Hepatocyte (in vitro differentiated cells): ENCODE results near the gene PIGC. TPM values are rescaled to one million over a fixed set of nuclear protein-coding genes. Genes with fewer than 3 reads are reported as not detected.

Experiments used
- DNase-seq: peaks from one replicate; pipeline ENCODE4 v3.0.0-alpha.2; 2016; ENCODE audit warnings: low spot score
- H2AFZ ChIP-seq: fragments of 200-600 bp; sonication (generic); 2 replicates; pipeline ENCODE4 v1.6.0; 2016; ENCODE audit warnings: antibody characterized with exemption, mild to moderate bottlenecking
- H3K27ac ChIP-seq: fragments of 200-600 bp; sonication (generic); 2 replicates; pipeline ENCODE4 v1.5.1; 2016; ENCODE audit warnings: mild to moderate bottlenecking
- H3K27me3 ChIP-seq: fragments of 200-600 bp; sonication (generic); 2 replicates; pipeline ENCODE4 v1.6.1; 2016
- H3K36me3 ChIP-seq: fragments of 200-600 bp; sonication (generic); replicated peaks from 2 replicates; pipeline ENCODE4 v1.5.1; 2016; ENCODE audit warnings: low read depth; ENCODE audit not compliant: insufficient read depth
- H3K4me1 ChIP-seq: fragments of 200-600 bp; sonication (generic); 2 replicates; pipeline ENCODE4 v1.5.1; 2016; ENCODE audit warnings: mild to moderate bottlenecking, moderate library complexity; ENCODE audit not compliant: insufficient read depth
- H3K4me2 ChIP-seq: fragments of 200-600 bp; sonication (generic); 2 replicates; pipeline ENCODE4 v1.6.0; 2016
- H3K4me3 ChIP-seq: fragments of 200-600 bp; sonication (generic); 2 replicates; pipeline ENCODE4 v1.5.1; 2016; ENCODE audit warnings: mild to moderate bottlenecking
- H3K79me2 ChIP-seq: fragments of 200-600 bp; sonication (generic); 2 replicates; pipeline ENCODE4 v1.6.0; 2017; ENCODE audit warnings: mild to moderate bottlenecking
- H3K9me2 ChIP-seq: fragments of 200-600 bp; sonication (generic); replicated peaks from 2 replicates; pipeline ENCODE4 v1.6.0; 2017; ENCODE audit warnings: mild to moderate bottlenecking; ENCODE audit not compliant: insufficient read depth
- H3K9me3 ChIP-seq: fragments of 200-600 bp; sonication (generic); 2 replicates; pipeline ENCODE4 v1.5.1; 2016; ENCODE audit warnings: low read depth, mild to moderate bottlenecking
- H4K20me1 ChIP-seq: fragments of 200-600 bp; sonication (generic); 2 replicates; pipeline ENCODE4 v1.6.0; 2016; ENCODE audit warnings: mild to moderate bottlenecking; ENCODE audit not compliant: insufficient read depth, poor library complexity, severe bottlenecking
- EZH2 ChIP-seq: fragments of 200-600 bp; sonication (generic); IDR thresholded peaks from 2 replicates; pipeline ENCODE4 v1.6.1; 2016; ENCODE audit warnings: antibody characterized with exemption, mild to moderate bottlenecking, borderline replicate concordance
- EZH2phosphoT487 ChIP-seq: fragments of 200-600 bp; sonication (generic); IDR thresholded peaks from one replicate; pipeline ENCODE4 v1.6.1; 2018; ENCODE audit warnings: antibody characterized with exemption, mild to moderate bottlenecking, low read depth, moderate library complexity; ENCODE audit not compliant: unreplicated experiment, severe bottlenecking
- WGBS: methylation state at CpG from one replicate; pipeline ENCODE4 v1.1.6; 2016; ENCODE audit warnings: low lambda C conversion rate; ENCODE audit errors: missing lambda C conversion rate; 5-methylcytosine and 5-hydroxymethylcytosine counted together
- polyA plus RNA-seq: library from polyadenylated mRNA; unstranded; fragments of >200 nt; fragmentation: Nextera tagmentation; extraction: Ambion mirVana; gene quantifications from 2 replicates; pipeline ENCODE4 v1.2.1, GENCODE V29; 2016
- total RNA-seq: library from RNA; depleted of rRNA; stranded (reverse); fragments of >200 nt; gene quantifications from 2 replicates; pipeline ENCODE4 v1.2.3, GENCODE V29; 2014
- TF ChIP-seq, protein P1 (sequence below): fragments of 200-600 bp; sonication (generic); IDR thresholded peaks from 2 replicates; pipeline ENCODE4 v1.5.1; 2016; ENCODE audit warnings: antibody characterized with exemption, mild to moderate bottlenecking; ENCODE audit not compliant: poor library complexity

The PIGC gene
- total and polyA plus RNA-seq, 2 experiments from 2014 or later = 42.0 to 47.0 TPM

DNA sequence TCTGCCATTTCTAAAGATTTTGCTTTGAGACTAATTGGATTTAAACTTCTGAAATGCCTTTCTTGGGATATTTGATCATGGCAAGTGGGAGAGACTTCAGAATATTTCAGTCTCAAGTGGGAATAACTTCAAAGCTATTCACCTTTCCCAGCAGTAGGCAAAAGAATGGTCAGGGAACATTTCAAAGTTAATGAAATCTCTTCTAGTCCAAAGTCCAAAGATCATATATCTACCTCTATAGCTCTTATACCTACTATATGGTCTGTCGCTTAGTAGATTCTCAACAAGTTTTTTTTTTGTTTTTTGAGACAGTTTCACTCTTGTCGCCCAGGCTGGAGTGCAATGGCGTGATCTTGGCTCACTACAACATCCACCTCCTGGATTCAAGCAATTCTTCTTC, 44.5 kb upstream of the PIGC start:
- no peak overlapping the region for H3K4me2 ChIP-seq
- H3K27ac ChIP-seq = peak overlapping the region; percentile 17
- H3K9me2 ChIP-seq = no peaks in the 10 kb centered on the region
- H3K4me3 ChIP-seq = no peak overlapping the region
- no peak overlapping the region for H2AFZ ChIP-seq
- H3K4me1 ChIP-seq = peaks cover 13% of the 10 kb centered on the region
- H3K9me3 ChIP-seq = no peaks in the 10 kb centered on the region
- no peaks in the 10 kb centered on the region for H3K27me3 ChIP-seq
- no peaks in the 10 kb centered on the region for H3K36me3 ChIP-seq
- no peaks in the 10 kb centered on the region for H4K20me1 ChIP-seq
- TF ChIP-seq, protein P1, sequence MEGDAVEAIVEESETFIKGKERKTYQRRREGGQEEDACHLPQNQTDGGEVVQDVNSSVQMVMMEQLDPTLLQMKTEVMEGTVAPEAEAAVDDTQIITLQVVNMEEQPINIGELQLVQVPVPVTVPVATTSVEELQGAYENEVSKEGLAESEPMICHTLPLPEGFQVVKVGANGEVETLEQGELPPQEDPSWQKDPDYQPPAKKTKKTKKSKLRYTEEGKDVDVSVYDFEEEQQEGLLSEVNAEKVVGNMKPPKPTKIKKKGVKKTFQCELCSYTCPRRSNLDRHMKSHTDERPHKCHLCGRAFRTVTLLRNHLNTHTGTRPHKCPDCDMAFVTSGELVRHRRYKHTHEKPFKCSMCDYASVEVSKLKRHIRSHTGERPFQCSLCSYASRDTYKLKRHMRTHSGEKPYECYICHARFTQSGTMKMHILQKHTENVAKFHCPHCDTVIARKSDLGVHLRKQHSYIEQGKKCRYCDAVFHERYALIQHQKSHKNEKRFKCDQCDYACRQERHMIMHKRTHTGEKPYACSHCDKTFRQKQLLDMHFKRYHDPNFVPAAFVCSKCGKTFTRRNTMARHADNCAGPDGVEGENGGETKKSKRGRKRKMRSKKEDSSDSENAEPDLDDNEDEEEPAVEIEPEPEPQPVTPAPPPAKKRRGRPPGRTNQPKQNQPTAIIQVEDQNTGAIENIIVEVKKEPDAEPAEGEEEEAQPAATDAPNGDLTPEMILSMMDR = no peak
- TF ChIP-seq EZH2 (no peak), EZH2phosphoT487 (no peak)
- WGBS = 91% methylated on average over 3 of the region's 3 CpGs
- no peak for DNase-seq
- H3K79me2 ChIP-seq = no peaks in the 10 kb centered on the region

DNA sequence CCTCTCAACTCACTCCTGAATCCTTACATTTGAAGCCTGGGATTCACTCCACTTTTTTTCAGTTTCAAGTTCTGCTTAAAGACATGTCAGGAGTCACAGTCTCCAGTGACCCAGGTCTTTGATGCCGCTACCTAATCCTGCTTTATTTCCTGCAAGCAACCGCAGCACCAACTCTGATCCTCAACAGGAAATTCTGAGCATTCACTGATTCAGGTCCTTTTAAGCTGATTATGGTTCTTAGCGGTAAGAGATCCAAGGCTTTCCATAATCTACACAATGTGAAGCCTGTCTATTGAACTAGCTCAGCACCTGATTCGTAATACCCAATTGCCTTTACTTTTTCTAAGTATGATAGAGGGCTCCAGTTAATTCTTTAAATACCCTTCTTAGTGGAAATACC, 43.7 kb upstream of the PIGC start:
- no peaks in the 10 kb centered on the region for H3K79me2 ChIP-seq
- peaks cover 13% of the 10 kb centered on the region for H3K4me1 ChIP-seq
- no peak overlapping the region for H3K4me3 ChIP-seq
- H3K27ac ChIP-seq = peak overlapping the region; percentile 35
- no peak for DNase-seq
- no peaks in the 10 kb centered on the region for H4K20me1 ChIP-seq
- H2AFZ ChIP-seq = no peak overlapping the region
- no peaks in the 10 kb centered on the region for H3K9me2 ChIP-seq
- H3K27me3 ChIP-seq = no peaks in the 10 kb centered on the region
- H3K9me3 ChIP-seq = no peaks in the 10 kb centered on the region
- WGBS = 49% methylated on average over 4 of the region's 4 CpGs
- TF ChIP-seq, protein P1 = no peak
- TF ChIP-seq EZH2 = no peak
- no peak for TF ChIP-seq EZH2phosphoT487
- H3K4me2 ChIP-seq = no peak overlapping the region
- H3K36me3 ChIP-seq = no peaks in the 10 kb centered on the region

DNA sequence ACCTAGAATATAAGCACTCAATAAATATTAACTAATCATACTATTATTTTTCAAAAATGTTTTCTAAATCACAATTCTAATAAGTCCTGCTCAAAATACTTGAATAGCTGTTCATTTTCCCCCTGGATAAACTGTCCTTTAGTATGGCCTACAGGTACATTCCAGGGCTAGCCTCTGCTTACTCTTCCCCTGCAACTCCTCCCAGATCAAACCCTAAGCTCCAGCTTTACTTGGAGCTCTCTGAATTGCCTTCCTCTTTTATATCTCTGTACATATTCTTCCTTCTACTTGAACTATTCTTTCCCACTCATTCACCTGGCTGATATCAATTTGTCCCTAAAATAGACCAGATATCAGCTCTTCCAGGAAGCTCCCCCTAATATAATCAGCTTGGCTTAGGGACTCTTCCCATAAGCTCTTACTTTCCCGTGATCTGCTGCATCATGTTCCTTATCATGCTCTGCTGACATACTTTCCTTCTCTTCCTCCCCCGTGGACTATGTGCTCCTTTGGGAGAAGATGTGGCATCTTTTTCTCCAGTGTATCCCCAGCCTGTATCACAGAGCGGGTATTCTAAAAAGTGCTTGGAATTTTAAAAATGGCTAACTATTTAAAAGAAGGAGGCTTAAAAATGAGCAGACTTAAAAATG, 43.1 kb upstream of the PIGC start:
- Histone ChIP-seq H3K4me1 (peaks cover 13% of the 10 kb centered on the region), H4K20me1 (no peaks in the 10 kb centered on the region), H3K79me2 (no peaks in the 10 kb centered on the region), H3K36me3 (no peaks in the 10 kb centered on the region), H3K9me3 (no peaks in the 10 kb centered on the region), H3K9me2 (no peaks in the 10 kb centered on the region), H3K4me3 (no peak overlapping the region), H3K27ac (peak overlapping the region; percentile 35), H2AFZ (no peak overlapping the region), H3K4me2 (no peak overlapping the region), H3K27me3 (no peaks in the 10 kb centered on the region)
- DNase-seq = no peak
- TF ChIP-seq, protein P1 = no peak
- TF ChIP-seq EZH2phosphoT487 (no peak), EZH2 (no peak)
- WGBS = 47% methylated on average over 3 of the region's 3 CpGs

DNA sequence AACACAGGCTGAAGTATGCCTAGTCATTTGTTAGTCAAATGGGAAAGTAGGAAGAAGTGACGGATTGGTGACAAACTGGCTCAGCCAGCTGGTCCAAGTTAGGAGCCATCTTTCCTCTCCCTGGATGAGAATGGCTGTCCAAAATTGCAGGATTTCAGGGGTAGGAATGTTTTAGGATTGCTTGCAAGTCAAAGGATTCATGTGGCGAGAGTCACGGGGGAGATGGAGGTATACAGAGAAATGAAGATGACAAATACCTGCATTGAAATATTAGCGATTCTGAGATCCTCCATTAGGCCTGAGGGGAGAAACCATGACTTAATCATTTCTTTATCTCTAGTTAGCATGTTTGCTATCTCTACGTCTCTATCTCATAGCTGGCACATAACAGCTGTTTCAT, 41.8 kb upstream of the PIGC start:
- 76% methylated on average over 5 of the region's 5 CpGs for WGBS
- H3K4me1 ChIP-seq = peaks cover 17% of the 10 kb centered on the region
- no peaks in the 10 kb centered on the region for H3K36me3 ChIP-seq
- no peaks in the 10 kb centered on the region for H4K20me1 ChIP-seq
- H3K4me3 ChIP-seq = no peak overlapping the region
- no peak overlapping the region for H2AFZ ChIP-seq
- DNase-seq = no peak
- H3K9me3 ChIP-seq = no peaks in the 10 kb centered on the region
- H3K9me2 ChIP-seq = no peaks in the 10 kb centered on the region
- no peaks in the 10 kb centered on the region for H3K79me2 ChIP-seq
- no peak for TF ChIP-seq EZH2phosphoT487
- TF ChIP-seq EZH2 = no peak
- TF ChIP-seq, protein P1 = no peak
- H3K27me3 ChIP-seq = no peaks in the 10 kb centered on the region
- no peak overlapping the region for H3K27ac ChIP-seq
- no peak overlapping the region for H3K4me2 ChIP-seq
